ENCODE data around the gene ATP2A1. TPM values are rescaled to one million over a fixed set of nuclear protein-coding genes. Genes with fewer than 3 reads are reported as not detected.
"Not testable (repeated sequence)": the region's sequence is repeated elsewhere in the genome, so short reads cannot be mapped to it uniquely, and the experiment has no call there.

The ATP2A1 gene
- total RNA-seq, 2 experiments from 2014 or later: 2.5 to 4.6 TPM

- not testable (repeated sequence) for ATAC-seq (ENCODE audit: low read depth)
These were observed 61.5 kb downstream of the ATP2A1 start for GRCh38 chr16:28939825-28940224.

DNA sequence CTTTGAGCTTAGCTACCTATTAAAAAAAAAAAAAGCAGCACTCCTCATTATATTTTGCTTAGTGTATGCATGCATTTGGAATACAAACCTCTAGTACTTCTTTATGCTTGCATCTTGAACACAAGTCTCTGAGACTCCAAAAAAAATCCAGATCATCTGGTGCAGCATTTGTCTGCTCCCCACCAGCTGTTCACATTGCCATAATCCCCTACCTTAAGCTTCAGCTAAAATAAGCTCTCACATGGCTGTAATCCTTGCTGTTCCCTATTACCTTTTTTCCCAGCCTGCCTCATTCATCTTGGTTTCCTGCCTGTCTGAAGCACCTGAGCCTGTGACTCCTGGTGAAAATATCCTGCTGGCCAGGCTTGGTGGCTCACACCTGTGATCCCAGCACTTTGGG lies 65.0 kb downstream of the ATP2A1 start:
- DNase-seq (no peak), ATAC-seq (ENCODE audit: low read depth) (no peak)
- no peaks in the 10 kb centered on the region for H3K36me3 Mint-ChIP-seq
- peaks cover 13% of the 10 kb centered on the region for H3K4me1 Mint-ChIP-seq
- no peak overlapping the region for H3K4me3 Mint-ChIP-seq
- POLR2A ChIA-PET: interaction anchor here (2.7 to 3.7 kb wide), 2 partner anchors 18 to 80 kb away, joined by 11 to 12 read pairs; partner anchors contain the start of genes RABEP2 and SH2B1
- no peak overlapping the region for H3K27ac Mint-ChIP-seq
- peaks cover 5% of the 10 kb centered on the region for H3K27me3 Mint-ChIP-seq
- H3K9me3 Mint-ChIP-seq: no peaks in the 10 kb centered on the region

More at GRCh38 chr16:28939825-28940224, 61.5 kb downstream of the ATP2A1 start:
- DNase-seq, H3K36me3 Mint-ChIP-seq, POLR2A ChIA-PET, H3K9me3 Mint-ChIP-seq, H3K4me3 Mint-ChIP-seq, H3K27ac Mint-ChIP-seq, H3K27me3 Mint-ChIP-seq: not testable (repeated sequence)
- peaks cover 21% of the 10 kb centered on the region for H3K4me1 Mint-ChIP-seq

GRCh38 chr16:28946681-28947080 lies 68.4 kb downstream of the ATP2A1 start:
- POLR2A ChIA-PET: no interaction called here
- DNase-seq: no peak

DNA sequence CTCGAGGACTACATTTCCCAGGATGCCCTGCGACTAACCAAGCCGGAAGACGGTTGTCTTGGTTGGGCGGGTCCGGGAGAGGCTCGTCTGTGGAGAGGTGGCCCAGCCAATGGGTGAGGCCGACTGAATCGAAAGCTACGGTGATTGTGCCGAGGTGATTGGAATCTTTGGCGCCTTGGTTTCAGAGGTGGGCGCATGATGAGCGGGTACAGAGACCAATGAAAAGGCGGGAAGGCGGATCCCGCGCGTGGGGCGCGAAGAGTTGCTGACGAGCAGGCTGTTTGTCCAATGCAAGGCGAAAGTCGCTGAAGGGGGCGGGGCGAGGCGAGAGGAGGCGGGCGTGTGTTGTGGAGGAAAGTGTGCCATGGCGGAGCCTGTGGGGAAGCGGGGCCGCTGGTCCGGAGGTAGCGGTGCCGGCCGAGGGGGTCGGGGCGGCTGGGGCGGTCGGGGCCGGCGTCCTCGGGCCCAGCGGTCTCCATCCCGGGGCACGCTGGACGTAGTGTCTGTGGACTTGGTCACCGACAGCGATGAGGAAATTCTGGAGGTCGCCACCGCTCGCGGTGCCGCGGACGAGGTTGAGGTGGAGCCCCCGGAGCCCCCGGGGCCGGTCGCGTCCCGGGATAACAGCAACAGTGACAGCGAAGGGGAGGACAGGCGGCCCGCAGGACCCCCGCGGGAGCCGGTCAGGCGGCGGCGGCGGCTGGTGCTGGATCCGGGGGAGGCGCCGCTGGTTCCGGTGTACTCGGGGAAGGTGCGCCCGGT lies 72.5 kb downstream of the ATP2A1 start, which contains the start of gene NFATC2IP:
TSS of gene NFATC2IP (plus strand) at position 290 of the 762 bp plus-strand sequence. CDS start at position 365, 75 bp downstream.
- peaks cover 23% of the 10 kb centered on the region for H3K4me1 Mint-ChIP-seq
- POLR2A ChIA-PET: interaction anchor here (0.5 to 1.7 kb wide), 8 partner anchors 18 to 128 kb away, joined by 3 to 8 read pairs (median 4); partner anchors contain the start of genes ATXN2L, LAT and SH2B1
- ATAC-seq (ENCODE audit: low read depth) (peak; percentile 96), DNase-seq (peak; percentile 99)
- H3K27ac Mint-ChIP-seq: peak within 1 kb of the TSS; percentile 98
- peak within 1 kb of the TSS; percentile 98 for H3K4me3 Mint-ChIP-seq
- H3K36me3 Mint-ChIP-seq: peaks cover 20% of the 10 kb centered on the region
- no peaks in the 10 kb centered on the region for H3K9me3 Mint-ChIP-seq
- peaks cover 5% of the 10 kb centered on the region for H3K27me3 Mint-ChIP-seq

More at GRCh38 chr16:28946681-28947080, 68.4 kb downstream of the ATP2A1 start:
- Mint-ChIP-seq H3K4me3 (no peak overlapping the region), H3K27me3 (peaks cover 5% of the 10 kb centered on the region), H3K4me1 (peaks cover 14% of the 10 kb centered on the region), H3K9me3 (no peaks in the 10 kb centered on the region), H3K36me3 (peaks cover 5% of the 10 kb centered on the region), H3K27ac (no peak overlapping the region)
- no peak for ATAC-seq (ENCODE audit: low read depth)

- Mint-ChIP-seq H3K4me1 (peaks cover 23% of the 10 kb centered on the region), H3K27me3 (peaks cover 5% of the 10 kb centered on the region), H3K4me3 (peak overlapping the region; percentile 98), H3K36me3 (peaks cover 23% of the 10 kb centered on the region), H3K27ac (peak overlapping the region; percentile 98), H3K9me3 (no peaks in the 10 kb centered on the region)
- no peak for DNase-seq
- POLR2A ChIA-PET: interaction anchor here (0.5 to 1.2 kb wide), 6 partner anchors 16 to 88 kb away, joined by 3 to 6 read pairs (median 4); partner anchors contain the start of genes LAT and SH2B1
- ATAC-seq (ENCODE audit: low read depth): no peak
These were observed 73.2 kb downstream of the ATP2A1 start for GRCh38 chr16:28951410-28951943.

Small RNA genes lying within 50 kb of the gene (microRNA-seq; reads per million reads assigned to microRNA genes)
- gene MIR4721: not detected

Other genes with a start within 250 kb of the ATP2A1 start
- gene NPIPB8, start 240.4 kb upstream of the ATP2A1 start, total RNA-seq: 1 to 10 TPM; 1.1 to 2.4 TPM
- 100 to 1,000 TPM; 287 to 311 TPM for gene EIF3C, start 167.0 kb upstream of the ATP2A1 start, total RNA-seq
- gene NPIPB9, start 126.7 kb upstream of the ATP2A1 start, total RNA-seq: 1 to 10 TPM; 2.8 to 4.9 TPM
- gene ATXN2L, start 55.5 kb upstream of the ATP2A1 start, total RNA-seq: 100 to 1,000 TPM; 296 to 304 TPM
- 100 to 1,000 TPM; 117 to 119 TPM for gene TUFM, start 32.1 kb upstream of the ATP2A1 start, total RNA-seq
- 10 to 100 TPM; 78.9 to 81.0 TPM for gene SH2B1, start 14.6 kb upstream of the ATP2A1 start, total RNA-seq
- gene RABEP2, start 46.8 kb downstream of the ATP2A1 start, total RNA-seq: 10 to 100 TPM; 23.7 to 25.6 TPM
- gene CD19, start 53.5 kb downstream of the ATP2A1 start, total RNA-seq: under 1 TPM; 0.40 to 0.83 TPM
- 100 to 1,000 TPM; 115 to 117 TPM for gene NFATC2IP, start 72.4 kb downstream of the ATP2A1 start, total RNA-seq
- 10 to 100 TPM; 28.1 to 30.1 TPM for gene SPNS1, start 96.3 kb downstream of the ATP2A1 start, total RNA-seq
- gene LAT, start 106.6 kb downstream of the ATP2A1 start, total RNA-seq: 100 to 1,000 TPM; 288 to 297 TPM